ENCODE measurements around the gene UBAP2. TPM values are rescaled to one million over a fixed set of nuclear protein-coding genes. Genes with fewer than 3 reads are reported as not detected.
A peak's percentile ranks its signal among the peaks of the same experiment; 100 is the strongest.

The UBAP2 gene
- polyA plus RNA-seq, 1 of the 3 experiments (the other 2 are of a cell fraction): 15.8 TPM

DNA sequence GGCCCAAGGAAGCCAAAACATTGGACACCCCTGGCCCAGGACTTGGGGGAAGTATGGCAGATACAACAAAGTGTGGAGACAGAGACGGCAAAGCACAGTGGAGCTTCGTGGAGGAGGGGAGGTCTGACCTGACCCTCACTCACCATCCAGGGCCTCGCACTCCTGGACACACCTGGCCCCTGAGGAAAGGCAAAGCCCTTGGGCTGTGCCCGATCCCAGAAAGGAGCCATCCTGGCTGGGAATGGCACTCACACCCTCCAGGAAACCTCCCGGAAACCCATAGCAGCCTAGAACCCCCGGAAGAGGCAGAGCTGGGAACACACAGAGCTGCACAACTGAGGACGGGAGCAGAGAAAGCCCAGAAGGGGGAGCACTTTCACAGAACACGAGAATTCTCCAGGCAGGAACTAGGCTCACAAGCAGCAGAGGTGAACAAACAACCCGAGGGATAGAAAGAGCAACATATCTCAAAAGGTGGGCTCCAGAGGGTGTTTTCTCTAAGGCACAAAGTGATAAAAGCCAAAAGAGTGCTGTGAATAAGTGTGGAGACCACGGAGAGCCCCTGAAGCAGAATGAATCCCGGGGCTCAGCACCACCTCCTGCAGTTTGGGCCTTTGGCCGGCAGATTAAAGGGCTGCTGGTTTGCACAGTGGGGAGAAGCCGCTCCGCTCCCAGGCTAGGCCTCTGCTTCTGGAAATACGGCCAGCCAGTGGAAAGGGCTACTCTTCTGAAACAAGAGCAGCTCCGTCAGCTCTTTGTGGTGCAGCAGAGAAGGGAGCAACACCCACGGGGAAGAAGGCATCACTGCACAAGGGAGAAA, 123.5 kb downstream of the UBAP2 start:
- no peaks in the 10 kb centered on the region; a peak in 1 of 4 replicates for H3K4me1 ChIP-seq (ENCODE audit: control insufficient read depth in 1 of 2, insufficient read depth in 2 of 2, low read depth in 1 of 2, low read length in 1 of 2)
- no peak overlapping the region; a peak in 1 of 4 replicates for H3K4me3 ChIP-seq (ENCODE audit: low read depth in 2 of 2, low read length in 1 of 2)
- H4K20me1 ChIP-seq (ENCODE audit: insufficient read depth): peaks cover 10% of the 10 kb centered on the region; the same call in 1 of the 2 replicates
- peak; percentile 70 for DNase-seq
- TF ChIP-seq, protein P1, sequence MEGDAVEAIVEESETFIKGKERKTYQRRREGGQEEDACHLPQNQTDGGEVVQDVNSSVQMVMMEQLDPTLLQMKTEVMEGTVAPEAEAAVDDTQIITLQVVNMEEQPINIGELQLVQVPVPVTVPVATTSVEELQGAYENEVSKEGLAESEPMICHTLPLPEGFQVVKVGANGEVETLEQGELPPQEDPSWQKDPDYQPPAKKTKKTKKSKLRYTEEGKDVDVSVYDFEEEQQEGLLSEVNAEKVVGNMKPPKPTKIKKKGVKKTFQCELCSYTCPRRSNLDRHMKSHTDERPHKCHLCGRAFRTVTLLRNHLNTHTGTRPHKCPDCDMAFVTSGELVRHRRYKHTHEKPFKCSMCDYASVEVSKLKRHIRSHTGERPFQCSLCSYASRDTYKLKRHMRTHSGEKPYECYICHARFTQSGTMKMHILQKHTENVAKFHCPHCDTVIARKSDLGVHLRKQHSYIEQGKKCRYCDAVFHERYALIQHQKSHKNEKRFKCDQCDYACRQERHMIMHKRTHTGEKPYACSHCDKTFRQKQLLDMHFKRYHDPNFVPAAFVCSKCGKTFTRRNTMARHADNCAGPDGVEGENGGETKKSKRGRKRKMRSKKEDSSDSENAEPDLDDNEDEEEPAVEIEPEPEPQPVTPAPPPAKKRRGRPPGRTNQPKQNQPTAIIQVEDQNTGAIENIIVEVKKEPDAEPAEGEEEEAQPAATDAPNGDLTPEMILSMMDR (IDR thresholded peaks at IDR 0.05): peak; percentile 74
- TF ChIP-seq RAD21 (IDR thresholded peaks at IDR 0.05; ENCODE audit: low read length): peak; percentile 61
- TF ChIP-seq TCF12 (IDR thresholded peaks at IDR 0.05): no peak
- TF ChIP-seq YY1 (IDR thresholded peaks at IDR 0.05; ENCODE audit: low read depth): no peak
- peak; percentile 59 for TF ChIP-seq SMC3 (IDR thresholded peaks at IDR 0.05; ENCODE audit: low read depth, low read length)
- H3K9me3 ChIP-seq: no peaks in the 10 kb centered on the region
- POLR2A ChIA-PET: interaction anchor here (0.6 kb wide), 1 partner anchor 12 kb away, joined by 5 read pairs; no protein-coding TSS in a partner anchor
- peaks cover 15% of the 10 kb centered on the region for H3F3A ChIP-seq (replicated peaks; ENCODE audit: insufficient read depth)
- no peaks in the 10 kb centered on the region for H3K27me3 ChIP-seq (ENCODE audit: insufficient read depth)
- no peak overlapping the region for H3K4me2 ChIP-seq
- H2AFZ ChIP-seq (ENCODE audit: low read depth): no peak overlapping the region
- H3K79me2 ChIP-seq (ENCODE audit: insufficient read depth): no peaks in the 10 kb centered on the region
- H3K27ac ChIP-seq (ENCODE audit: low read depth in 2 of 2, low read length in 1 of 2): no peak overlapping the region; a peak in 1 of 4 replicates
- H3K9me2 ChIP-seq: no peaks in the 10 kb centered on the region
- H3K9ac ChIP-seq: no peak overlapping the region
- 71% methylated on average over 13 of the region's 17 CpGs for WGBS (ENCODE audit: low lambda C conversion rate)
- H3K36me3 ChIP-seq (replicated peaks in 1 of 2; ENCODE audit: control insufficient read depth in 1 of 2, insufficient read depth in 2 of 2, low read length in 1 of 2): peaks cover 30 to 94% of the 10 kb centered on the region in 2 experiments
- CTCF ChIA-PET: interaction anchor here (0.7 to 5.1 kb wide), 20 partner anchors 9 to 605 kb away, joined by 3 to 40 read pairs (median 3); partner anchors contain the start of gene DCAF12

DNA sequence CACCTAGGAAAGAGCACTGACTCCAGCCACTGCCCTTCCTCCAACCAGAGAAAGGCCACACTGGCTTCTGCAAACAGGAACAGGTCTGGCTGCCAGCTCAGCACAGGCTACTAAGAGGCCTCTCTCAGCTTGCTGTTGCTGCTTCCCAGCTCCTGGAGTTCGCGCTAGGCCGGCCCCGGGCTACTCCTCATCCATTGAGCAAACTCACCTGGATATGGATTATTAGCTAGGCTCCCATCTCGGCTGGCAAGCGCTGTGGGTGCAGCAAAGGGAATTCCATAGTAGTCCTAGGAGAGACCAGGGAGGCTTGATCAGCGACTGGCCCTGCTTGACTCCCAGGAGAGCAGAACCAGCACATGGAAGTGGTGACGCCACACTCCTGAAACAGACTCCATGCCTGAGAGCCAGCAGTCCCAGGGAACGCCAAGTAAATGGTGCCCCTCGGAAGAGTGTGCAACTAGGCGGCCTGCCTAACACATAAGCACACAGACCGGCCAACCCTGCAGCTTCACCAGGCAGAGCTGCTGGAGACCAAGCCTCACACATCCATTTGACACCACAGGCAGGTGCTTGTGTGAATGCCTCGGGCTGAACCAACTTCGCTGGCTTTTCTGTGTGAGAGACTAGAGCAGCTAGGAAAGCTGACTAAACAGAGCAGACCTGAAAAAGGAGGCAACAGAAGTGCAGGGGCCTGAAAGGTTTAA, 124.5 kb downstream of the UBAP2 start:
- no peak overlapping the region; a peak in 1 of 4 replicates for H3K27ac ChIP-seq (ENCODE audit: low read depth in 2 of 2, low read length in 1 of 2)
- TF ChIP-seq MXI1 (IDR thresholded peaks at IDR 0.05; ENCODE audit: low read depth, low read length) (no peak), GABPA (IDR thresholded peaks at IDR 0.05; ENCODE audit: low read depth) (no peak), SMC3 (IDR thresholded peaks at IDR 0.05; ENCODE audit: low read depth, low read length) (no peak), ELF1 (IDR thresholded peaks at IDR 0.05) (no peak), EZH2phosphoT487 (IDR thresholded peaks at IDR 0.05; ENCODE audit: borderline replicate concordance, low read depth) (no peak), RFX5 (IDR thresholded peaks at IDR 0.05; ENCODE audit: low read length) (no peak), SIN3A (IDR thresholded peaks at IDR 0.05; ENCODE audit: borderline replicate concordance, low read depth, low read length) (no peak), CHD2 (IDR thresholded peaks at IDR 0.05; ENCODE audit: low read length, partially characterized antibody) (no peak), POLR2AphosphoS5 (IDR thresholded peaks at IDR 0.05; ENCODE audit: low read depth, low read length) (no peak)
- TF ChIP-seq, protein P2, sequence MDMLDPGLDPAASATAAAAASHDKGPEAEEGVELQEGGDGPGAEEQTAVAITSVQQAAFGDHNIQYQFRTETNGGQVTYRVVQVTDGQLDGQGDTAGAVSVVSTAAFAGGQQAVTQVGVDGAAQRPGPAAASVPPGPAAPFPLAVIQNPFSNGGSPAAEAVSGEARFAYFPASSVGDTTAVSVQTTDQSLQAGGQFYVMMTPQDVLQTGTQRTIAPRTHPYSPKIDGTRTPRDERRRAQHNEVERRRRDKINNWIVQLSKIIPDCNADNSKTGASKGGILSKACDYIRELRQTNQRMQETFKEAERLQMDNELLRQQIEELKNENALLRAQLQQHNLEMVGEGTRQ (IDR thresholded peaks at IDR 0.05; ENCODE audit: borderline replicate concordance, low read depth, low read length): no peak
- TF ChIP-seq, protein P3, sequence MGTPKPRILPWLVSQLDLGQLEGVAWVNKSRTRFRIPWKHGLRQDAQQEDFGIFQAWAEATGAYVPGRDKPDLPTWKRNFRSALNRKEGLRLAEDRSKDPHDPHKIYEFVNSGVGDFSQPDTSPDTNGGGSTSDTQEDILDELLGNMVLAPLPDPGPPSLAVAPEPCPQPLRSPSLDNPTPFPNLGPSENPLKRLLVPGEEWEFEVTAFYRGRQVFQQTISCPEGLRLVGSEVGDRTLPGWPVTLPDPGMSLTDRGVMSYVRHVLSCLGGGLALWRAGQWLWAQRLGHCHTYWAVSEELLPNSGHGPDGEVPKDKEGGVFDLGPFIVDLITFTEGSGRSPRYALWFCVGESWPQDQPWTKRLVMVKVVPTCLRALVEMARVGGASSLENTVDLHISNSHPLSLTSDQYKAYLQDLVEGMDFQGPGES (IDR thresholded peaks at IDR 0.05; ENCODE audit: low read depth, low read length): no peak
- TF ChIP-seq, protein P4, sequence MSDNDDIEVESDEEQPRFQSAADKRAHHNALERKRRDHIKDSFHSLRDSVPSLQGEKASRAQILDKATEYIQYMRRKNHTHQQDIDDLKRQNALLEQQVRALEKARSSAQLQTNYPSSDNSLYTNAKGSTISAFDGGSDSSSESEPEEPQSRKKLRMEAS (IDR thresholded peaks at IDR 0.05; ENCODE audit: low read depth): no peak
- TF ChIP-seq, protein P1 (IDR thresholded peaks at IDR 0.05): no peak
- ChIA-PET POLR2A (interaction anchor here (0.6 kb wide), 1 partner anchor 13 kb away, joined by 5 read pairs; no protein-coding TSS in a partner anchor), CTCF (interaction anchor here (0.7 to 5.1 kb wide), 9 partner anchors 10 to 330 kb away, joined by 3 to 40 read pairs (median 5); partner anchors contain the start of gene DCAF12)
- no peak for DNase-seq
- H3K79me2 ChIP-seq (ENCODE audit: insufficient read depth): no peaks in the 10 kb centered on the region
- no peak overlapping the region for H3K4me3 ChIP-seq (ENCODE audit: low read depth in 2 of 2, low read length in 1 of 2)
- H3K9me3 ChIP-seq: no peaks in the 10 kb centered on the region
- H3K4me2 ChIP-seq: no peak overlapping the region
- H4K20me1 ChIP-seq (ENCODE audit: insufficient read depth): peaks cover 10% of the 10 kb centered on the region; the same call in 1 of the 2 replicates
- 95% methylated on average over 8 of the region's 14 CpGs for WGBS (ENCODE audit: low lambda C conversion rate)
- H3K9ac ChIP-seq: no peak overlapping the region
- H3K9me2 ChIP-seq: no peaks in the 10 kb centered on the region
- peaks cover 31 to 99% of the 10 kb centered on the region in 2 experiments for H3K36me3 ChIP-seq (replicated peaks in 1 of 2; ENCODE audit: control insufficient read depth in 1 of 2, insufficient read depth in 2 of 2, low read length in 1 of 2)
- H3F3A ChIP-seq (replicated peaks; ENCODE audit: insufficient read depth): peaks cover 23% of the 10 kb centered on the region
- H3K4me1 ChIP-seq (ENCODE audit: control insufficient read depth in 1 of 2, insufficient read depth in 2 of 2, low read depth in 1 of 2, low read length in 1 of 2): no peaks in the 10 kb centered on the region; a peak in 1 of 4 replicates
- H2AFZ ChIP-seq (ENCODE audit: low read depth): no peak overlapping the region
- H3K27me3 ChIP-seq (ENCODE audit: insufficient read depth): no peaks in the 10 kb centered on the region
